Activated CD4-positive, alpha-beta T cell treated with anti-CD3 and anti-CD28 coated beads, Interleukin-2, amount 50 U/mL, for 1 hour (primary cell): ENCODE measurements around the gene ZNF324.
A peak's percentile ranks its signal among the peaks of the same experiment; 100 is the strongest.
"Not testable (repeated sequence)": the region's sequence is repeated elsewhere in the genome, so short reads cannot be mapped to it uniquely, and the experiment has no call there.

Experiments used
- DNase-seq: peaks from one replicate; pipeline ENCODE4 v3.0.0-alpha.2; 2020

Gene ZNF324

GRCh38 chr19:58466760-58467589, at the start of gene ZNF324:
ZNF324 (plus strand) TSS chr19:58467080; CDS start chr19:58469186, 2,106 bp downstream.
- peak; percentile 97 for DNase-seq

GRCh38 chr19:58428617-58429016, 38.3 kb upstream of the ZNF324 start:
- no peak for DNase-seq

DNA sequence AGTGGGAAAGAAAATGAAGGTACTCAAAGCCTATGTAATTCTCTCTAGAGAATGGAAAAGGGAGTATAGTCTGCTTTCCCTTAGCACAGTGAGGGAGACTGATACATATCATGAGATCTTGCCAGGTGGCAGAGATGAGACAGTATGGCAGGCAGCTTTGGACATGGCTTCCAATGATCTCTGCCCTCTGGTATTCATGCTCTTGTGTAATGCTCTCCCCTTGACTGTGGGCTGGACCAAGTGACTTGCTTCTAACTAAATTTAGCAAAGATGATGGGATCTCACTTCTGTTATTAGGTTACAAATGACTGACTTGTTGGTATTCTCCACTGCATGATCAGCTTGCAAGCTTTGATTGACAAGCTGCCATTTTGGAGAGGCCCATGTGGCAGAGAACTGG, 37.1 kb upstream of the ZNF324 start:
- DNase-seq, result no peak

GRCh38 chr19:58434217-58434616, 32.7 kb upstream of the ZNF324 start:
- no peak for DNase-seq

GRCh38 chr19:58439576-58440554, 27.0 kb upstream of the ZNF324 start, which contains the start of gene ZNF132:
ZNF132 (minus strand) TSS chr19:58440153; CDS start chr19:58439821, 332 bp downstream.
- peak; percentile 91 for DNase-seq

- DNase-seq, result no peak
Measured at GRCh38 chr19:58440556-58440955, 26.3 kb upstream of the ZNF324 start.

- not testable (repeated sequence) for DNase-seq
Measured at GRCh38 chr19:58442986-58443385, 23.9 kb upstream of the ZNF324 start.

DNA sequence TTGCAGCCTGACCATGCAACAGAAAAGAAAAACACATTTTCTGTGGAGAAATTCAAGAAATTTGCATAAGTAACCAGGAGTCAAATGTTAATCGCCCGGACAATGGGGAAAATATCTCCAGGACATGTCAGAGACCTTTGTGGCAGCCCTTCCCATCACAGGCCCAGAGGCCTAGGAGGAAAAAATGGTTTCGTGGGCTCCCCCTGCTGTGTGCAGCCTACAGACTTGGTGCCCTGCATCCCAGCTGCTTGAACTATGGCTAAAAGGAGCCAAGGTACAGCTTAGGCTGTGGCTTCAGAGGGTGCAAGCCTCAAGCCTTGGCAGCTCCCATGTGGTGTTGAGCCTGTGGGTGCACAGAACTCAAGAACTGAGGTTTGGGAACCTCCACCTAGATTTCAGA, 18.0 kb upstream of the ZNF324 start:
- not testable (repeated sequence) for DNase-seq

DNA sequence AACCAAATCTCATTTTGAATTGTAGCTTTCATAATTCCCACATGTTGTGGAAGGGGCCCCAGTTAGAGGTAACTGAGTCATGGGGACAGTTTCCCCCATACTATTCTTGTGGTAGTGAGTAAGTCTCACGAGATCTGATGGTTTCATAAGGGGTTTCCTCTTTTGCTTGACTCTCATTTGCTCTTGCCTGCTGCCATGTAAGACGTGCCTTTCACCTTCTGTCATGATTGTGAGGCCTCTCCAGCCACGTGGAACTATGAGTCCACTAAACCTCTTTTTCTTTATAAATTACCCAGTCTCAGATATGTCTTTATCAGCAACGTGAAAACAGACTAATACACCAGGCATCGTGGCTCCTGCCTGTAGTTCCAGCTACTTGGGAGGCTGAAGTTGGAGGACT, 16.9 kb upstream of the ZNF324 start:
- not testable (repeated sequence) for DNase-seq

DNA sequence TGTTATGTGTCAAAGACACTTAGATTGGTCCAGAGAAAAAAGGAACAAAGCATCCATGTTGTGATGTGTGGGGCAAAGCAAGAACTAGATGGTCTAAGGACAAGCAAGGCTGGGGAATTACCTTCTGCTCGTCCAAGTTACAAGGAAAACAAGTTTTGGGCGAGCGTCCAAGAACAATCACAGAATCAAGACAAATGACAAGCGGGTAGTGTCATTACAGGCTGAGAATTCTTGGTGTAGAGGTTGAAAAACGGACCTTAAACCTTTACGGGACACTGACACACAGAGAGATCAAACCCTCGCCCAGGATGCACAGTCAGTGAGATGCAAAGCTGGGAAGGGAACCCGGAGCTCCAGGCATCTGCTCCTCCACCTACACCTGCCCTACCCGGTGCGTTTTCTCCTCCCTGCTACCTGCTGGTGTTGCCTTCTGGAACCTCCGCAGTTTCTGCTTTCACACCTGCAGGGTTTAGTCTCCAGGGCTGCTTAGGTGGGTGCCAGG, 16.0 kb upstream of the ZNF324 start:
- no peak for DNase-seq

DNA sequence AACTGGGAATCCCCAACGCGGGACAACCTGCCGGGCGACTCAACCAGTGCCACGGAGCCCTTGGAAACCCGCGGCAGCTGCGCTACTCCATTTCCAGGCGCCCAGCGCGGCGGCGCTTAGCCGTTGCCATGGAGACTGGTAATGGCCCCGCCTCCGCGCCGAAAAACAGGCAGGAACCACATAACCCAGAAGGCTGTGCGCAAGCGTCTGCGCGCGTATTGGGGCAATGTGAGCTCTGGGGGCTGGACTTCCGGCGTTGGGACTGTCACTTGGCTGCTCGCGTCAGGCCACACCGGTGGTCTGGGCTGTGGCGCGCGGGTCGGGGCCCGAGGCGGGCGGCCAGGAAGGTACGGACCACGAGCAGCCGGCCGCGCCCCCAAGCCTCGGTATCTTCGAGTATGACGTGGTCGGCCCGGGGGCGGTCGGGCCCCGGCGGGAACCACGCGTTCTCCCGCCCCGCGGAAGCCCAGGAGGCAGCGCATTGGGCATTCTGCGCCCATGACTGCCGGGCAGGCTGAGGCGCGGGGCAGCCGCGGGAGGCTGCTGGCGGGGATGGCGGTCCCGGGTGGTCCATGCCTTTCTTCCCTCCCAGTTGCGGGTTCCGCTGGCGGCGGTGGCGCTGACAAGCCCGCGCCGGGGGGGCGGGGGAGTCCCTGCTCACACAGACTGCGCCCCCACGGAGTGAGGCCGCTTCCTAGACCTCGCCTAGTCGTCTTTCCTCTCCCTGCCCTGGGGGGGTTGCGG, 15.3 kb upstream of the ZNF324 start, which contains the start of gene ZNF324B:
ZNF324B (plus strand) TSS at position 265 of the 744 bp plus-strand sequence. CDS start 2,080 bp downstream, outside the sequence.
- DNase-seq, result peak; percentile 96

DNA sequence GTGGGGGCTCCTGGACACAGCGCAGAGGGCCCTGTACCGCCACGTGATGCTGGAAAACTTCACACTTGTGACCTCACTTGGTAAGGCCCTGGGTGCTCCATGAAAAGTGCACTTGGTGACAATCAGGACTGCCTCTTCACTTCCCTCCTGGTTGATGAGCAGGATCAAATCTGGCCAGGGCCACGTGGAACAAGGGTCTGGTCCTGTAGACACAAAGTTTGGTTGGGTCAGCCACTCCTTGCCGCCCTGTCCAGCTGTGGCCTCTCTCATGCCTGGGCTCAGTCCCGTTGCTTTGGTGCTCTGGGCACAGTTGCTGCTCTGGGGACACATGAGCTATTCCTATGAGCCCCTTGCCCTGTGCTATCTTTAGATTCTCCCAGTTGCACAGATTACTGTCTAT, 13.1 kb upstream of the ZNF324 start:
- no peak for DNase-seq

GRCh38 chr19:58455306-58455705, 11.6 kb upstream of the ZNF324 start:
- no peak for DNase-seq

- DNase-seq, result no peak
Measured at GRCh38 chr19:58456111-58456510, 10.8 kb upstream of the ZNF324 start.

GRCh38 chr19:58460039-58460438, 6.8 kb upstream of the ZNF324 start:
- no peak for DNase-seq

DNA sequence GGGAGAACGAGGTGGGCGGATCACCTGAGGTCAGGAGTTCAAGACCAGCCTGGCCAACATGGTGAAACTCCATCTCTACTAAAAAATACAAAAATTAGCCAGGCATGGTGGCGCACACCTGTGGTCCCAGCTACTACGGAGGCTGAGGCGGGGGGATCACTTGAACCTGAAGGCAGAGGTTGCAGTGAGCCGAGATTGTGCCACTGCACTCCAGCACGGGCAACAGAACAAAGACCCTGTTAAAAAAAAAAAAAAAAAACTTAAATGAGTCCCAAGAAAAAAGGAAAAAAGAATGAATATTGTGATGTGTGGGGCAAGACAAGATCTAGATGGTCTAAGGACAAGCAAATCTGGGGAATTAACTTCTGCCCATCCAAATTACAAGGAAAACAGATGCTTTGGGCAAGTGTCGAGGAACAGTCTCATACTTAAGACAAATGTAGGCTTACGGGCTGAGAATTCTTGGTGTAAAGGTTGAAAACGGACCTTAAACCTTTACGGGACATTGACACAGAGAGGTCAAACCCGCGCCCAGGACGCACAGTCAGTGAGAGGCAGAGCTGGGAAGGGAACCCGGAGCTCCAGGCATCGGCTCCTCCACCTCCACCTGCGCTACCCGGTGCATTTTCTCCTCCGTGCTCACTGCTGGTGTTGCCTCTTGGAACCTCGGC, 656 bp upstream of the ZNF324 start:
- DNase-seq, result no peak

DNA sequence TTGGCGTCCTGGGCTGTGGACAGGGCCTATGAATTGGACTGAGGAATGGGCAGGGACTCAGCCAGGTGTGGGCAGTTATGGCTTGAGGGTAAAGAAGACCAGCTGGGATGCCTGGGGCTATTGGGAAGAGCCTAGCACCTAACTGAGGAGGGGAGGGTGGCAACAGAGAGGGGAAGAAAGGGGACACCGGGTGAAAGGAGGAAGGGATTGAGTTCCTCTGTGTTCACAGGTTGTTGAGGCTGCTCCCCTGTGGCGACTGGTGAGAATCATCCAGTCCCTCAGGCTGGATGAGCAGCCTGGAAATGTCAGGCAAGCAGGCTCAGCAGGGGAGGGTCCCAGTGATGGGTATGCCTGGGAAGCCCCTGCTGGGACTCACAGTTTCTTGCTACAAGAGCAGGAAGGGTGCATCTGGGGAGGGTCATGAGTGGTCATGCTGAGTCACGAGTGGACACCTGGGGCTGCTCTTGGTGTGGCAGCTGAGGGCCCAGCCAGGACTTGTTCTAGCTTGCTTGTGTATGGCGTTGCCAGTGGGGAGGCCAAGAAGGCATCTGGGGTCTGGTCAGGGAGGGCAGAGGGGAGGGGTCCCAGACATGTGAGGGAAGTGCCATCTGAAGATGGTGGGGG, 1.4 kb downstream of the ZNF324 start:
- DNase-seq, result no peak

GRCh38 chr19:58469241-58470013, 2.5 kb downstream of the ZNF324 start:
- DNase-seq, result no peak

DNA sequence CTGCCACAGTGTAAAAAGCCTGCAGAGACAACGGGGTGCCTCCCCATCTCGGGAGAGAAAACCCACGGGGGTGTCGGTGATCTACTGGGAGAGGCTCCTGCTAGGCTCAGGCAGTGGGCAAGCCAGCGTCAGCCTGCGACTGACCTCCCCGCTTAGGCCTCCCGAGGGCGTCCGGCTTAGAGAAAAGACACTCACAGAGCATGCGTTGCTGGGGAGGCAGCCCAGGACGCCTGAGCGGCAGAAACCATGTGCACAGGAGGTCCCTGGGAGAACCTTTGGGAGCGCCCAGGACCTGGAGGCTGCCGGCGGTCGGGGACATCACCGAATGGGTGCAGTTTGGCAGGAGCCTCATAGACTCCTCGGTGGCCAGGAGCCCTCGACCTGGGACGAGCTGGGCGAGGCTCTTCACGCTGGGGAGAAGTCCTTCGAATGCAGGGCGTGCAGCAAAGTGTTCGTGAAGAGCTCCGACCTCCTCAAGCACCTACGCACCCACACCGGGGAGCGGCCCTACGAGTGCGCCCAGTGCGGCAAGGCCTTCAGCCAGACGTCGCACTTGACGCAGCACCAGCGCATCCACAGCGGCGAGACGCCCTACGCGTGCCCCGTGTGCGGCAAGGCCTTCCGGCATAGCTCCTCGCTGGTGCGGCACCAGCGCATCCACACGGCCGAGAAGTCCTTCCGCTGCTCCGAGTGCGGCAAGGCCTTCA, 4.1 kb downstream of the ZNF324 start:
- not testable (repeated sequence) for DNase-seq

- DNase-seq, result no peak
Measured at GRCh38 chr19:58471736-58472135, 4.9 kb downstream of the ZNF324 start.
